CD4-positive, CD25-positive, alpha-beta regulatory T cell (primary cell): ENCODE results near the gene TMEM129. TPM values are rescaled to one million over a fixed set of nuclear protein-coding genes. Genes with fewer than 3 reads are reported as not detected.

Experiments used
- ATAC-seq, 2 donors: fragments of 150-1000 bp; cut with Tn5 transposase; one replicate each; pipeline ENCODE4 v1.10.0; 2021; ENCODE audit warnings: low read depth in 2 of 2, moderate number of reproducible peaks in 2 of 2, moderate library complexity in 1 of 2
- DNase-seq, 3 donors: peaks; one replicate each; pipeline versions ENCODE4 v3.0.0 to v3.0.0-alpha.2; 2012 to 2022; ENCODE audit warnings: mixed read lengths in 1 of 3
- H3K27ac ChIP-seq: one replicate; pipeline ENCODE4 v1.7.0; 2013; ENCODE audit warnings: mild to moderate bottlenecking, low read length; ENCODE audit not compliant: insufficient read depth, poor library complexity, severe bottlenecking
- H3K27me3 ChIP-seq: one replicate; pipeline ENCODE4 v1.7.0; 2013; ENCODE audit warnings: low read length; ENCODE audit not compliant: control insufficient read depth, insufficient read depth
- H3K36me3 ChIP-seq: one replicate; pipeline ENCODE4 v1.7.0; 2013; ENCODE audit warnings: mild to moderate bottlenecking, low read length, moderate library complexity; ENCODE audit not compliant: control insufficient read depth, insufficient read depth
- H3K4me1 ChIP-seq: 2 replicates; pipeline ENCODE4 v1.7.0; 2013; ENCODE audit warnings: mild to moderate bottlenecking, low read length; ENCODE audit not compliant: insufficient read depth, control insufficient read depth, poor library complexity, severe bottlenecking
- H3K4me3 ChIP-seq: one replicate; pipeline ENCODE4 v1.7.0; 2013; ENCODE audit warnings: low read depth, mild to moderate bottlenecking, low read length, moderate library complexity
- H3K9me3 ChIP-seq, 2 experiments: 1 replicate in 1 of 2; 2 replicates in 1 of 2; pipeline ENCODE4 v1.7.0; 2013; ENCODE audit warnings: low read length in 2 of 2, mild to moderate bottlenecking in 1 of 2, moderate library complexity in 1 of 2; ENCODE audit not compliant: control insufficient read depth in 2 of 2
- H3K27ac Mint-ChIP-seq, 3 donors: one replicate each; pipeline ENCODE4 v1.8.0; 2020 to 2022; ENCODE audit warnings: mild to moderate bottlenecking in 3 of 3, mixed read lengths in 3 of 3, moderate library complexity in 2 of 3
- H3K27me3 Mint-ChIP-seq: one replicate; pipeline ENCODE4 v1.8.0; 2022; ENCODE audit warnings: mild to moderate bottlenecking, mixed read lengths
- H3K36me3 Mint-ChIP-seq: one replicate; pipeline ENCODE4 v1.8.0; 2020; ENCODE audit warnings: mixed read lengths
- H3K4me1 Mint-ChIP-seq, 4 donors: one replicate each; pipeline ENCODE4 v1.8.0; 2020 to 2022; ENCODE audit warnings: mixed read lengths in 4 of 4, mild to moderate bottlenecking in 1 of 4
- H3K4me3 Mint-ChIP-seq, 4 donors: one replicate each; pipeline ENCODE4 v1.8.0; 2020 to 2022; ENCODE audit warnings: mild to moderate bottlenecking in 4 of 4, mixed read lengths in 4 of 4, moderate library complexity in 3 of 4
- H3K9me3 Mint-ChIP-seq, 7 donors: one replicate each; pipeline ENCODE4 v1.8.0; 2020 to 2022; ENCODE audit warnings: mixed read lengths in 7 of 7, mild to moderate bottlenecking in 3 of 7, moderate library complexity in 2 of 7
- polyA plus RNA-seq, 4 donors: library from polyadenylated mRNA; unstranded; fragments of 300-500 nt; fragmentation: Illumina TruSeq; gene quantifications; one replicate each; pipeline ENCODE4 v1.2.3, GENCODE V29; 2021
- total RNA-seq: library from RNA; stranded (reverse); gene quantifications from one replicate; pipeline ENCODE4 v1.2.3, GENCODE V29; 2022

Gene TMEM129
- total and polyA plus RNA-seq, 5 donors from 2014 or later: 19.6 to 33.9 (median 30.5) TPM

DNA sequence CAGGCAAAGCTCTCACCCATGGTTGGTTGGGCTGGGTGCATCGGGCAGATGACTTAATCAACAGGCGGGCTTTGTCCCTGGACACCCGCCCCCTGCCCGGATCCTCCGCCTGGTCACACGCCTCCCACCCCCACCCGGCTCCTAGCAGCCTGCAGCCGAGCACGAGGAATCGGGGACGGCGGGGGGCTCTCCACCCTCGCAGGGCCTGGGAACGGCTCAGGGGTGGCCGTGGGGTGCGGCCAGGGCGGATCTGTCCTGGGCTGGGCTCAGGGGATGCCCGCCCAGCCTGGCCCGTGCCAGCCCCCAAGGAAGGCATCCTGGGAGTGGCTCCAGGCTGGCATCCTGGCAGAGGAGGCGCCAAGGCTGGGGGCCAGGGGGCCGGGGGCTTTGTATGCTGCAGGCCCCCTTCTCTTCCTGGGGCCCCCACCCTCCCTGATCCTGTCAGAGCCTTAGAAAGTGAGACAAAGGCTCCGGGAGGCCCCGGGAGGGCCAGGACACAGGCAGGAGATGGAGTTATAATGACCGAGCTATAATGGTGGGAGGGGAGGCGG, 39.5 kb upstream of the TMEM129 start:
- Histone ChIP-seq H3K9me3 (no peaks in the 10 kb centered on the region), H3K36me3 (no peaks in the 10 kb centered on the region), H3K4me3 (no peak overlapping the region), H3K4me1 (no peaks in the 10 kb centered on the region), H3K27ac (no peak overlapping the region), H3K27me3 (no peaks in the 10 kb centered on the region)
- no peaks in the 10 kb centered on the region for H3K4me1 Mint-ChIP-seq
- H3K4me3 Mint-ChIP-seq: no peak overlapping the region
- peaks cover 9% of the 10 kb centered on the region for H3K27me3 Mint-ChIP-seq
- H3K27ac Mint-ChIP-seq: no peak overlapping the region
- DNase-seq: no peak
- ATAC-seq: no peak
- no peaks in the 10 kb centered on the region for H3K9me3 Mint-ChIP-seq
- no peaks in the 10 kb centered on the region for H3K36me3 Mint-ChIP-seq

GRCh38 chr4:1759818-1760223, 38.7 kb upstream of the TMEM129 start:
- Mint-ChIP-seq H3K4me3 (no peak overlapping the region), H3K27me3 (peaks cover 6% of the 10 kb centered on the region), H3K4me1 (no peaks in the 10 kb centered on the region), H3K36me3 (no peaks in the 10 kb centered on the region), H3K27ac (no peak overlapping the region), H3K9me3 (no peaks in the 10 kb centered on the region)
- no peaks in the 10 kb centered on the region for H3K27me3 ChIP-seq
- no peaks in the 10 kb centered on the region for H3K36me3 ChIP-seq
- H3K4me3 ChIP-seq: no peak overlapping the region
- H3K4me1 ChIP-seq: no peaks in the 10 kb centered on the region
- ATAC-seq (no peak), DNase-seq (no peak)
- no peak overlapping the region for H3K27ac ChIP-seq
- H3K9me3 ChIP-seq: no peaks in the 10 kb centered on the region

GRCh38 chr4:1759170-1759817, 38.2 kb upstream of the TMEM129 start:
- Mint-ChIP-seq H3K4me3 (no peak overlapping the region), H3K27ac (no peak overlapping the region), H3K27me3 (peaks cover 3% of the 10 kb centered on the region), H3K4me1 (no peaks in the 10 kb centered on the region), H3K9me3 (no peaks in the 10 kb centered on the region), H3K36me3 (no peaks in the 10 kb centered on the region)
- DNase-seq: no peak
- Histone ChIP-seq H3K4me3 (no peak overlapping the region), H3K36me3 (no peaks in the 10 kb centered on the region), H3K4me1 (no peaks in the 10 kb centered on the region), H3K27ac (no peak overlapping the region), H3K27me3 (no peaks in the 10 kb centered on the region), H3K9me3 (no peaks in the 10 kb centered on the region)
- ATAC-seq: no peak

DNA sequence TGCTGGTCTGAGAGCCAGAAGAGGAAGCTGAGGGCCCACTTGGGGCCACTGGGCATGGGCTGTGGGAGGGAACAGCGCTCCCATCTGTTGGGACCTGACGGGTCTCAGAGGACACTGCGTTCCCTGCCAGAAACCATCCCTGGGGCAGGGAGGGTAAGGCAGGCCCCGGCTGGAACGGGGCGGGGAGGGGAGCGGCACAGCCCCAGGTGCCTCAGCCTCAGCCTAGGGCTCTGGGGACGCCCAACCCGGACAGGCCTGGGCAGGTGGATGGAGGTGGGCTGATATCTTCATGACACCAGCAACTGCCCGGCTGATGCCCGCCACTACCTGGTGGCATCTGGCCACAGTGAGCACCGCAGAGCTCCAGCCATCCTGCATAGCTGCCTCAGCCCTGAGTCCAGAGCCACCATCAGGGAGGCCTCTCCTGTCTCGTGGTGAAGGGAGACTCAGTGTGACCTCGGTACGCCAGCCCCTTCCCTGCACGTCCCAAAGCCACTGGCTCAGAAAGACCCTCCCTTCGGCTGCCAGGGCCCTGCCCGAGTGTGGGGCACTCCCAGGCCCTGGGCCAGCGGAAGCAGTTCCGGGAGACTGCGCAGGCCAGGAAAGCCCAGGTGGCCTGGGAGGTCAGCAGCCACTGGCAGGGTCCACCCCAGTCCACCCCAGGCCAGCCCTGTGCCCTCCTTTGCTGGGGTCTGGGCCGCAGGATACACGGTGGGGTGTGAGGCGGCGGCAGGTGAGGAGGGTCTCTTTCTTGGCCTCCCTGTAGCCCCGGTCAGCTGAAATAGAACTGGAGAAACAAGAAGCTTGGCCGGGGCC, 37.4 kb upstream of the TMEM129 start:
- no peaks in the 10 kb centered on the region for H3K27me3 ChIP-seq
- no peak overlapping the region for H3K4me3 ChIP-seq
- DNase-seq (no peak), ATAC-seq (no peak)
- no peaks in the 10 kb centered on the region for H3K9me3 ChIP-seq
- Mint-ChIP-seq H3K9me3 (no peaks in the 10 kb centered on the region), H3K27me3 (no peaks in the 10 kb centered on the region), H3K4me1 (no peaks in the 10 kb centered on the region), H3K4me3 (no peak overlapping the region), H3K36me3 (no peaks in the 10 kb centered on the region), H3K27ac (no peak overlapping the region)
- no peak overlapping the region for H3K27ac ChIP-seq
- no peaks in the 10 kb centered on the region for H3K36me3 ChIP-seq
- peaks cover 1% of the 10 kb centered on the region for H3K4me1 ChIP-seq

- no peaks in the 10 kb centered on the region for H3K27me3 Mint-ChIP-seq
- H3K36me3 Mint-ChIP-seq: no peaks in the 10 kb centered on the region
- H3K9me3 Mint-ChIP-seq: no peaks in the 10 kb centered on the region
- DNase-seq (no peak), ATAC-seq (no peak)
- H3K27ac ChIP-seq: no peak overlapping the region
- no peaks in the 10 kb centered on the region for H3K27me3 ChIP-seq
- peak overlapping the region in 1 of 4 donors; percentile 68 for H3K4me3 Mint-ChIP-seq
- H3K27ac Mint-ChIP-seq: no peak overlapping the region
- H3K36me3 ChIP-seq: no peaks in the 10 kb centered on the region
- H3K9me3 ChIP-seq: no peaks in the 10 kb centered on the region
- H3K4me1 ChIP-seq: peaks cover 8% of the 10 kb centered on the region
- no peak overlapping the region for H3K4me3 ChIP-seq
- peaks cover 0 to 3% (median 0%) of the 10 kb centered on the region in 4 donors for H3K4me1 Mint-ChIP-seq
These were observed 36.7 kb upstream of the TMEM129 start for GRCh38 chr4:1757836-1758235.

GRCh38 chr4:1756893-1757779, 36.0 kb upstream of the TMEM129 start:
- Mint-ChIP-seq H3K36me3 (no peaks in the 10 kb centered on the region), H3K4me1 (peaks cover 0 to 3% (median 0%) of the 10 kb centered on the region in 4 donors), H3K9me3 (no peaks in the 10 kb centered on the region), H3K4me3 (no peak overlapping the region), H3K27ac (no peak overlapping the region), H3K27me3 (no peaks in the 10 kb centered on the region)
- Histone ChIP-seq H3K4me3 (no peak overlapping the region), H3K36me3 (no peaks in the 10 kb centered on the region), H3K27me3 (no peaks in the 10 kb centered on the region), H3K27ac (no peak overlapping the region), H3K9me3 (no peaks in the 10 kb centered on the region), H3K4me1 (peaks cover 15% of the 10 kb centered on the region)
- no peak for DNase-seq
- no peak for ATAC-seq

DNA sequence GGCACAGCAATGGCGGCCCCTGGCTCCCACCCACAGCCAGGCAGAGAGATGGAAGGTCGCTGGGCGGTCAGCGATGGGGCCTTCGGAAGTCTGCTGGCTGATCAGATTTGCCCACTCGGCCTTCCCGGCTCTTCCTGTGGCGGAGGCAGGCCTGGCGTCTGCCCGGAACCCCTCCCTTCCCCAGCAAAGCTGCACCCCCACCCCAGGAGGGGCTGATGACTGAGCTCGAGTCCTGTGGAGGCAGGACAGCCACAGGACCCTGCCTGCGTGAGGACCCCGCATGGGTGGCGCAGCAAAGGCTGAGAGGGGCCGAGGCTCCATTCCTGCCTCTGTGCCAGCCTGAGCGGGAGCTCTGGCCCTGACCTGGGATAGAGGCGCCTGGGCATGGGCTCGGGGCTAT, 35.0 kb upstream of the TMEM129 start:
- H3K4me3 Mint-ChIP-seq: no peak overlapping the region
- Histone ChIP-seq H3K27ac (no peak overlapping the region), H3K4me1 (peaks cover 18% of the 10 kb centered on the region), H3K27me3 (no peaks in the 10 kb centered on the region), H3K36me3 (no peaks in the 10 kb centered on the region), H3K4me3 (no peak overlapping the region), H3K9me3 (no peaks in the 10 kb centered on the region)
- ATAC-seq (no peak), DNase-seq (no peak)
- H3K9me3 Mint-ChIP-seq: no peaks in the 10 kb centered on the region
- no peak overlapping the region for H3K27ac Mint-ChIP-seq
- H3K36me3 Mint-ChIP-seq: no peaks in the 10 kb centered on the region
- no peaks in the 10 kb centered on the region for H3K27me3 Mint-ChIP-seq
- H3K4me1 Mint-ChIP-seq: peaks cover 0 to 3% (median 0%) of the 10 kb centered on the region in 4 donors
